ENCODE data around the gene CORO2B.
A peak's percentile ranks its signal among the peaks of the same experiment; 100 is the strongest.
"Not testable (repeated sequence)": the region's sequence is repeated elsewhere in the genome, so short reads cannot be mapped to it uniquely, and the experiment has no call there.

Gene CORO2B

GRCh38 chr15:68679961-68680371 is 101.2 kb downstream of the CORO2B start:
- no peak for DNase-seq

DNA sequence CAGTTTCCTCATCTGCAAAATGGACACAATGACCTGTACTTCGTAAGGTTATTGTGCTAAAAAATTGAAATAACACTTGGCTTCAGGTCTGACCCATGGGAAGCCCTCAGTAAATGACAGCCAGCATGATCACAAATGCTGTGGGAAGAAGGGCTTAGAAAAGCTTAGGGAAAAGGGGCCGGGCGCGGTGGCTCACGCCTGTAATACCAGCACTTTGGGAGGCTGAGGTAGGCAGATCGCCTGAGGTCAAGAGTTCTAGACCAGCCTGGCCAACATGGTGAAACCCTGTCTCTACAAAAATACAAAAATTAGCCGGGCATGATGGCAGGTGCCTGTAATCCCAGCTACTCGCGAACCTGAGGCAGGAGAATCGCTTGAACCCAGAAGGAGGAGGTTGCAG is 102.0 kb downstream of the CORO2B start:
- not testable (repeated sequence) for DNase-seq

DNA sequence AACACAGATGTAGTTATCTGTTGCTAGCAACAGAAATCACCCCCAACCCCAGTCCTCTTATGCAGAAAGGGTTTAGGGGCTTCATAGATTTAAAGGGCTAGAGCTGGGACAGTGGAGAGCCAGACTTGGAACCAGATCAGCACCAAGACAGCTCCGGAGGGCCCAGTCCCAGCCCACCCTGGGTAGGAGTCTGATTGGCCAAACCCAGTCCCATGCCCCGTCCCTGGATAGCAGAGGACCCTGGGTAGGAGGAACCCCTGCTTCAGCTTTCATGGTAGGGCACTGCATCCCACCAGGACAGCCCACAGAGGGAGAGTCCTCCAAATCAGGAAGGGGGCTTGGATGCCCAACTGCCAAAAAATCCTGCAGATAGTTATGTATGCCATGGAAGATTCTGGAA is 103.0 kb downstream of the CORO2B start:
- DNase-seq: no peak

GRCh38 chr15:68682330-68682729 is 103.5 kb downstream of the CORO2B start:
- no peak for DNase-seq

- no peak for DNase-seq
Observed at GRCh38 chr15:68683026-68683425, 104.2 kb downstream of the CORO2B start.

DNA sequence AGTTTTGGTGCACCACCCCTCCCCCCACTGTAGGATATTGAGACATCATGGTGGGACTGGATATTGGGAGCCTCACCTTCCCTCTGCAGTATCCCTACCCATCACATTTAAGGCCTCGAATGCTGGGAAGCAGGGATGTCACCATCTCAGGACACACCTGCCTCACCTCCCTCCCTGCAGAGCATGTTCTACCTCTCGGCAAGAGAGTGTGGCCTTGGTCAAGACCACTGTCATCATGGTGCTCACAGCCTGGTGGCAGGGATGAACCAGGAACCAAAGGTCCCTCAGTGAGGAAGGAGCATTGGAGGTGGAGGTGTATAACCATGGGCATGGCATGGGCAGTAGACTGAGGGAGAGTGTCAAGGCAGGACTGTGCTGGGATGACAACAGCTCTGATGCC is 104.8 kb downstream of the CORO2B start:
- no peak for DNase-seq

DNA sequence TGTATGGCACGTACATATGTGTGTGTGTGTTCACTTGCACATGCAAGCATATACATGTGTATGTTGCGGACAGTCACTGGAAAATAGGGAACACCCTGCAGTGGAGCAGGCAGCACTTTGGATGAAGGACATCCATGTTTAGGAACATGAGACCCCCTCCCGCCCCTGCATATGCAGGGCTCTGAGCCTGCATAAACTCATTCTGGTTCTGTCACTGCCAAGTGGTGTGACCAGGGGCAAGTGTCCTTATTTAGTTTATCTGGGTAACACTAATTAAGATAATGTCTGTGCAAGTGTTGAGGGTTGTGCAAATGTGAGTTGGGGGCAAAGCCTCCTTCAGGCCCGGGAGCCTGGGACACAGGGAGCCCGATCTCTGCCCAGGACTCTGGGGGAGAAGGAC is 105.7 kb downstream of the CORO2B start:
- no peak for DNase-seq

DNA sequence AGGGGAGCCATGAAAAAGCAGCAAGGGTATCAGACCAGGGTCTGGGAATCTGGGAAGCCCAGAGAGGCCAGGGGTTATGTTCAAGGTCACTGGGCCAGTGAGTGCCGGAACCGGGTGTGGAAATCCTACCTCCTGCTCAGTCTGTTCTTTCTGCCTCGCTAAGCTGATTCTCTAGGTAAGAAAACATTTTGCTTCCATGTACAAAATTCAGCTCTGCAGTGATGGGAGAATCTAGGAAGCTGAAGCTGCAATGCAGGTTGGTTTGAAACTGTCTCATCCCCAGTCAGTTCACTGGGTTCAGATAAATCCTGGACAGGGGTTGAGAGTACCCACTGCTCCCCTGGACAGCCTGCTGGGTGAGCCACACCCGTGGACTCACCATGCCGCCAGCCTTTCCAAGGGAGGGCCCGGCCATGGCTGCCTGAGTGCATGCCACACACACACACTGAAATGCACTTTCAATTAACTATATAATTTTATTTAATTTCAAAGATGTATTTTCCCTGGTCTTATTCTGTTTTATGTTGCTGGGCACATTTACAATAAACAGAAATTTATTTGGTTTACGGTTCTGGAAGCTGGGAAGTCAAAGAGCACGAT is 108.4 kb downstream of the CORO2B start:
- no peak for DNase-seq

DNA sequence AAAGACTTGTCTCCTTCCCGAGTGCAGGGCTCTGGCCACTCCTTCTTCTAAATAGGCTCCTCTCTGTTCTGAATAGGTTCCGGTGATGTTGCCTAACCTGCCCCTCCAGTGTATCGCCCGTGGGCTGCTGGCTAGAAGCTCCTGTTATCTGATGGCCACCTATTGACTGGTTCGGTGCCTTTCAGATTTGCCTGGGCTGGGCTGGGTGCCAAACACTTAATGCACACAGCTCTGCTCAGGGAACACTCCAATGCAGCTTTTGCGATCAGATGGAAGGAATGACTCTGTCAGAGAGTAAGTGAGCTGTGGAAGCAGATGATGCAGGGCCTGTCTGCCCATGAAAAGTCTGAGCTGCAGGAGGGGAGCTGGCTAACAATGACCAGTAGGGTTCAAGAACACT is 112.9 kb downstream of the CORO2B start:
- DNase-seq: peak; percentile 28

GRCh38 chr15:68693071-68693470 is 114.3 kb downstream of the CORO2B start:
- DNase-seq: no peak

DNA sequence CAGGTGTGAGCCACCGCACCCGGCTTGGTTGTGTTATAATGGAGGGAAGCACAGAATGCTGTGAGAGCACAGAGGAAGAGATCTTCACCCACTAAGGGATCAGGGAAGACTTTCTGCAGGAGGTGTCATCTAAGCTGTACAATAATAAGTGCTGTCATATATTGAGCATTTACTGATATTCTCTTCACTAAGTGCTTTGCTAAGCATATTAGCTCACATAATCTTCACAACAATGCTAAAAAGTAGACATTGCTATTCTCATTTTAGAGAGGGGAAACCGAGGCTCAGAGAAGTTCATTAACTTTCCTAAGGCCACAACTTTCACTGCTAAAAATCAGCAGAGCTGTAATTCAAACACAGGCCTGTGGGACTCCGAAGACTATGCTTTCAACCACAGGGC is 115.3 kb downstream of the CORO2B start:
- DNase-seq: no peak

DNA sequence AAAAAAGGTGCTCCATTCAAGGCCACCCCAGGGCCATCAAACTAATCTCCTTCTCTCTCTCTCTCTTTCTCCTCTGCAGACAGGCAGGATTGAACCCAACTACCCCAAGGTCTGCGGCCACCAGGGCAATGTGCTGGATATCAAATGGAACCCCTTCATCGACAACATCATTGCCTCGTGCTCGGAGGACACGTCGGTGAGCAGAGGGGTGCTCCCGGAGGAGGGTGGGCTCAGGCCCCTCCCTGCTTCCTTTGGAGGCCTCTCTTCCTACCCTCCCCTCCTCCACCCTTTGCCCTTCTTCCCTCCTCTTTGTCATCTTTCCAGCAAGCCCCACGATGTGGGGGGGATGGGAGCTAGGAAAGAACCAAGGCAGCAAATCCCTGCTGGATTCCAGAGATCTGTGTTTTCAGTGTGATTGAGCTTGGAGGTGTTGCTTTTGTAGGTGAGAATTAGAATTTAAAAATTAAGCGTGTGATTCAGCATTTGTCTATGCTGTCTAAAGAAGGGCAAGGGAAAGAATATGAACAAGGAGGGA is 116.3 kb downstream of the CORO2B start:
- no peak for DNase-seq

- DNase-seq: no peak
Observed at GRCh38 chr15:68696414-68697363, 117.9 kb downstream of the CORO2B start.

DNA sequence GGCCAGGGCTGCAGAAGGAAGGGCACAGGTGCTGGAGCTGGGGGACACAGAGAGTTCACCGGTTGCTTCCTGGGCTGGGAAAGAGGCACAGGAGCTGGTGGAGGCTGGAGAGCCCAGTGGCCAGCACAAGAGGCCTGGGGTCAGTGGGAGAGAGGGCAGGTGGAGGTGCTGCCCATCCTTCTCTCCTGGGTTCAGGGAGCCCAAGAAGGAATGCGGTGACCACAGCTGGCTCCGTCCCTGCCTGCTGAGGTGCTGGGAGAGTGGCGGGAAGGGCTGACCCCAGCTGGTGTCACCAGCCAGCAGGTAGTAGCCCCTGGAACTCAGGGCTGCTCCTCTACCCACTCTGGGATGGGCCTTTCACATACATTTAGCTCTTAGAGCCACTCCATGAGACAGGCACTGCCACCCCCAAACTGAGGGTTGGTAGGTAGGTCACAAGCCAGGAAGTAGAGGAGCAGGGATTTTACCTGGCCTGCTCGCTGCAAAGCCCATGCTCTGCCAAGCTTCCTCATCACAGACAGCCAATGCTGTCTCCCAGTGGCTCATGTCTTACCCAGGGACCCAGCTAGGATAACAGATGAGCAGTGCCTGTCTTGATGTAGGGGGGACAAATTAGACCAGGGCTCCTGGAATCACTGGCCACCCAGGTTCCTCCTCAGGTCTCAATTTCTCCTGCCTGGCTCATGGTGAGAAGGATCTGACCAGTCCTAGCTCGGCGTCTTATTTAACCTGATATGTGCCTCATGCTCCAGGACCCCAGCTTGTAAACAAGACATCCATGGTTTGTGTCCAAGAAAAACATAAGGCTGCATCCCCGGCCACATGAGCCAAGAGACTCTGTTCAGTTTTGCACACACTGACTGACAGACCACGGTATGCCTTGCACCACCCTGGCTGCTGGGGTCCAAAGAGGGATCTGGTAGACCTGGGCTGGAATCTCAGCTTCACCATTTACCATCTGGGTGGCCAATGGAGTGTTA is 119.2 kb downstream of the CORO2B start:
- no peak for DNase-seq

GRCh38 chr15:68698708-68699107 is 119.9 kb downstream of the CORO2B start:
- DNase-seq: no peak

DNA sequence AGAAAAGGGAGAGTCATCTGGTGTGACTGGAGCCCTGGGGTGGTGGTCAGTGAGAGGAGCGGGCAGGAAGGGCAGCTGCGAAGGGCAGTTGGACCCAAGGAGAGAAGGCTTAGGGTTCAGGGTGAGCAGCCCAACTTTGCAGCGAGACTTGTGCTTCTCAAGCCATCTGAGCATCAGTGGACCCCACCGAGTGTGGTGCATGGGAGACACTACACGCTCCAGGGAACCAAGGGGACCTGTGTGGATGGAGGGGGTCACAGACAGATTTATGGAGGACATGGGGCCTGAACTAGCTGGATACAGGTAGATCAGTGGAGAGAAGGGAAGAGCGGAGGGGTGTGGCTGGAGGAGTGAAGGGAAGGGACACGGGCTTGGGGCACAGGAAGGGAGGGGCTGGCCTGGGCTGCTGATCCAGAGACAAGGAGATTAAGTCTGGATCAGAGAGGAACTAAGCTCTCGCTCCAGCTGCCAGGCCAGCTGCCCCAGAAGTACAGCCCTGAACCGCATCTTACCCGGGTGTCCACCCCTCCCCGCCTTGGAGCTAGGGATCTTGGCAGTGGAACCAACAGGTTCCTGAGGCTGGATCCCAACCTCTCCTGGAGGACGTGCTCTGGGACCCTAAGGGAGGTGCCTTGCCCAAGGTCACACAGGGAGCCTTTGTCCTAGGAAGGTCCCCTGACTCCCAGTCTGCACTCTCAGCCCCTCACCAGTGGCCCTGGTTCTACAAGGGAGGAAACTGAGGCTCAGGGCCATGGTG is 120.5 kb downstream of the CORO2B start:
- DNase-seq: no peak

- no peak for DNase-seq
Observed at GRCh38 chr15:68699881-68700454, 121.2 kb downstream of the CORO2B start.

GRCh38 chr15:68700455-68701123 is 121.8 kb downstream of the CORO2B start:
- peak; percentile 27 for DNase-seq

- DNase-seq: no peak
Observed at GRCh38 chr15:68701886-68702285, 123.1 kb downstream of the CORO2B start.

DNA sequence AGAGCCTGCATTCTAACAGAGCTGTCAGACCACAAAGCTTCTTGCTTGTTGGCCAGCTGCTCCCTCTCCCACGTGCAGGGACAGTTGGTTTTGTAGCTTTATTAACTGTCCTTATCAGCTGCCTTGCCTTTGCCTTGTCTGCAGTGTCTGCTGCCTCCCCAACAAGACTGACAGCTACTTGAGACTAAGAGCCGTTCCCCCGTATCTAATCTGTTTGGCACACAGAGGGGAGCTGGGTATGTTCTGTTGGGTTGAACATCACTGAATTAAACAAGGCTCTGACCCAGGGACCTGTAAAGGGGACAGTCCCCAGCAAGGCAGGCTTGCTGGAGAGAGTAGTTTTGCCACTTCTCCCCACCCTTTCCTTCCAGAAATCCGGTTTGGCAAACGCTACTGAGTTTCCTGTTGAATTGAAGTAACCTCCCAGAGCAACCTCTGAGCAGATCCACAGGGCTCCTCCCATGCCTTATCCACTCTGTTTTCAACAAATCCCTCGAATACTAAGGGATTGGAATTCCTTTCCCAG is 125.8 kb downstream of the CORO2B start:
- no peak for DNase-seq

DNA sequence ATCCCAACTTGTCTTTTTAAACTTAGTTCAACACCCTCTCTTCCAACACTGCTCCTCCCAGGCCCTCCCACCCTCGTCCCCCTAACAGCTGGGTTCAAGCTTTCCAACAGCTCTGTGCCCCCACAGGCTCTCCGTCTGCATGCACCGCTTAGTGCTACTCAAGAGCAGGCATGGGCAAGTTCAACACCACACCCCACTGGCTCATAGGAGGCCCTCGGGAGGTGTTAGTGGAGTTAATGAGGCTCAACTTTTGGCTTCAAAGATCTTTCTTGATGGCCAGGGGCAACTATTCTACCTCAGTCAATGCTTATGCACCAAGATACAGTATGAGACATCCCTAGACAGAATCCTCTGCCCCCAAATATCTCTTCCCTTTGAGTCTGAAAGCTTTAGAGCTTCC is 127.5 kb downstream of the CORO2B start:
- DNase-seq: no peak
